Activated CD8-positive, alpha-beta memory T cell treated with anti-CD3 and anti-CD28 coated beads, Interleukin-2, amount 50 U/mL, for 48 hours (primary cell): ENCODE results near the gene ATP1A2.

ENCODE experiments used
- DNase-seq: peaks from one replicate; pipeline ENCODE4 v3.0.0-alpha.2; 2020

ATP1A2 gene

GRCh38 chr1:160186246-160186645 lies 70.7 kb downstream of the ATP1A2 start:
- DNase-seq: no peak

GRCh38 chr1:160186729-160187128 lies 71.2 kb downstream of the ATP1A2 start:
- no peak for DNase-seq

DNA sequence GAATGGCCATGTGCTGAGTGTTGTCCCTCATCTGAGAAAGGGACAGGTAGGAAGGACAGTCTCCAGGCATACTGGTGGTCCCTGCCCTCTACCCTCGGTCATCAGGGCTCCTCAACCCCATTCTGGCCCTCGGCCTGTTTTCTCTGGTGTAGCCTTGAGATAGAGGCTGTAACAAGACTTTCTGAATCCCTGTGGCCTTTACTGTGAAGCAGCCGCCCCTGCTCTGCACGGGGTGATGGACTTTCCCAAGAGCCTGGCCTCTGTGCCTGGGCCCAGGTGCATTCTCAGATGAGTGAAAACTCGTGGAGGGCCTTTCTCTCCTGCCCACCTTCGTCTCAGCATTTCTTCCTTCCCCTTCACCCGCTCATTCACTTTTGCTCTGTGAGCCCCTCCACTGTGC lies 71.8 kb downstream of the ATP1A2 start:
- no peak for DNase-seq

GRCh38 chr1:160188341-160188740 lies 72.8 kb downstream of the ATP1A2 start:
- DNase-seq: no peak

DNA sequence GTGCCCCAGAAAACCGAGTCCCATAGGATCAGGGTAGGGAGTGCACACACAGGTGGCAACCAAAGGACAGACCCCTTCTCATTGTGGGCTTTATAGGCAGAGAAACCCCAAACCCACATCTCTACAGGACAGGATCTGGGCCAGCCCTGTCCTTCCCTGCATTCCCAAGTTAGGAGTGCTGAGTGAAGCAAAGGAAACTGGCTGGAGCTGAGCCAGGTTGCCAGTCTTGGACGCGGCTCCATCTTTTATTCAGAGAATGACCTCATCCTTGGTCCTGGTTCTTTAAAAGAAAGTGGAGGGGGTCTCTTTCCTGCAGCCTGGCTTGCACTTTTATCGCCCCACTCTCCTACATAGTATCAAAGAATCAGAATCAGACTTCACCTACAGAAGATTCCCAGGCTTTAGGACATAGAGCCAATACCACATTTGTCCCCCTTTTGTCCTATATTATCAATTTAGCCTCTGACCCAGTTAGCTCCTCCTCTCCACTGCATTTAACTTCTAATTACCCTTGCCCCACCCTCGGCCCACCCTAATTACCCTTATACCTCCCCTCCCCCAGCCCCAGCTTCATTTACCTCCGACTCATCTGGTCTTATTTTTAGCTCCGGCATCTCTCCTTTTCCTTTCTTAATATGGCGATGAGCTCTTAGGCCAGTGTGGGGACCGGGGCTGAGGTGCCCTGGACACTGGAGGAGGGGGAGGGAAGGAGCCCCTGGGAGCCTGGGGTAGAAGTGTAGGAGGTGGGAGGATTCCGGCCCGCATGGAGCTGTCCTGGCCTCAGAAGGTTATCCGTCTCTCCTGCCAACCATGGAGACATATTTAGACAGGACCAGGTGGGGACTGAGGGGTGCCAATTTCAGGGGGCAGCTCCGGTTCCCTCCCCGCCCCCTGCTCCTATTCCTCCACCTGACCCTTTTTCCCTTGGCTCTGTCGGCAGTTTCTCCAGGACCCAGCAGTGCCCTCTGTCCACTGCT lies 74.4 kb downstream of the ATP1A2 start, which contains the start of gene CASQ1:
Gene CASQ1 (plus strand): TSS at position 927 of the 977 bp plus-strand sequence. CDS start 177 bp downstream, outside the sequence.
- DNase-seq: no peak

GRCh38 chr1:160191756-160192155 lies 76.2 kb downstream of the ATP1A2 start:
- DNase-seq: no peak

- no peak for DNase-seq
These were observed 76.7 kb downstream of the ATP1A2 start for GRCh38 chr1:160192234-160192633.
